ENCODE results near the gene ANO1.

DNA sequence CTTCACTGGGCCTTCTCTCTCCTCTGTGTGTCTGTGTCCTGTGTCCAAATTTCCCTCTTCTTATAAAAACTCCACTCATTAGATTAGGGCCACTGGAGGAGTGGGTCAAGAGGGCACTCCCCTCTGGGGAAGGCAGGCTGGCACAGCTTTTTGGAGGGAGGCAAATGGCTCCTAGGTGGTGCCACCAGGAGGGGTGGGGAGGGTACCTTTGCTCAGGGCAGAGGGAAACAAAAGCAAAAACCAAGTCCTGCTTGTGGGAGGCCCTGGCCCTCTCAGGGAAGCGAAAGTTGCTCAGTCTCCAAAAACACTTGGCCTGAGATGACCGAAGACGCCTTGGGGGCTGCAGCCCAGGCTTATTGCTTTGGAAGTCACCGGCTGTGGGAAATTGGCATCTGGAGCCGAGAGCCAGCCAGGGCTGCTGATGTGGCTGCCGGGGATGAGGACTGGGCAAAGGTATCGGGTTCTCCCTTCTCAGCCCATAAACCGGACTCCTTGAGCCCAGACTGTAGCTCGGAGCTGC lies 48.2 kb upstream of the ANO1 start:
- TF ChIP-seq, protein P1, sequence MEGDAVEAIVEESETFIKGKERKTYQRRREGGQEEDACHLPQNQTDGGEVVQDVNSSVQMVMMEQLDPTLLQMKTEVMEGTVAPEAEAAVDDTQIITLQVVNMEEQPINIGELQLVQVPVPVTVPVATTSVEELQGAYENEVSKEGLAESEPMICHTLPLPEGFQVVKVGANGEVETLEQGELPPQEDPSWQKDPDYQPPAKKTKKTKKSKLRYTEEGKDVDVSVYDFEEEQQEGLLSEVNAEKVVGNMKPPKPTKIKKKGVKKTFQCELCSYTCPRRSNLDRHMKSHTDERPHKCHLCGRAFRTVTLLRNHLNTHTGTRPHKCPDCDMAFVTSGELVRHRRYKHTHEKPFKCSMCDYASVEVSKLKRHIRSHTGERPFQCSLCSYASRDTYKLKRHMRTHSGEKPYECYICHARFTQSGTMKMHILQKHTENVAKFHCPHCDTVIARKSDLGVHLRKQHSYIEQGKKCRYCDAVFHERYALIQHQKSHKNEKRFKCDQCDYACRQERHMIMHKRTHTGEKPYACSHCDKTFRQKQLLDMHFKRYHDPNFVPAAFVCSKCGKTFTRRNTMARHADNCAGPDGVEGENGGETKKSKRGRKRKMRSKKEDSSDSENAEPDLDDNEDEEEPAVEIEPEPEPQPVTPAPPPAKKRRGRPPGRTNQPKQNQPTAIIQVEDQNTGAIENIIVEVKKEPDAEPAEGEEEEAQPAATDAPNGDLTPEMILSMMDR (optimal IDR thresholded peaks at IDR 0.05 in 1 of 3, IDR thresholded peaks at IDR 0.05 in 1 of 3, conservative IDR thresholded peaks at IDR 0.05 in 1 of 3; ENCODE audit: extremely low read depth in 1 of 3, insufficient read depth in 2 of 3, low read length in 3 of 3), result no peak
- TF ChIP-seq EZH2 (IDR thresholded peaks at IDR 0.05; ENCODE audit: low read length), result no peak

Data from keratinocyte (primary cell).